ENCODE measurements around the gene GAL3ST3.

DNA sequence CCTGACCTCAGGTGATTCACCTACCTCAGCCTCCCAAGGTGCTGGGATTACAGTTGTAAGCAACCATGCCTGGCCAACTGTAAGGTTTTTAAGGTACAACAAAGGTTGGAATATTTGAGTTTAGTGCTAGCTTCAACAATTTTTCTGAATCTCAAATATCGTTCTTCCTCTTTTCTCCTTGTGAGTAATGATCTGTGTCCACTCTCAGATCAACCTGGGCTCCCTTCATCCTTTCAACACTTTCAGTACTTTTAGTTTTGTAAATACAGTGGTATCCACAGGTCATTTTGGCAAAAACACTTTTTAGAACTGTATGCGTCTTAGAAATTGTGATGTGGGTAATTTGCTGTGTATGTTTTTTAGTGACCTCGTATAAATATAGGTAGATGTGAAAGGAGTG, 29.0 kb upstream of the GAL3ST3 start:
- TF ChIP-seq RAD21 (IDR thresholded peaks at IDR 0.05 in 1 of 2, conservative IDR thresholded peaks at IDR 0.05 in 1 of 2; ENCODE audit: low read depth in 2 of 2, low read length in 2 of 2) (no peak), FOSL1 (IDR thresholded peaks at IDR 0.05; ENCODE audit: insufficient read depth, low read depth, low read length) (no peak), POLR2AphosphoS5 (IDR thresholded peaks at IDR 0.05; ENCODE audit: low read depth, low read length) (no peak), POLR2A (IDR thresholded peaks at IDR 0.05; ENCODE audit: control extremely low read depth in 1 of 2, low read depth in 2 of 2, low read length in 2 of 2) (no peak), CHD2 (IDR thresholded peaks at IDR 0.05; ENCODE audit: low read length) (no peak), RFX5 (IDR thresholded peaks at IDR 0.05; ENCODE audit: borderline replicate concordance, low read depth, low read length) (no peak)
- TF ChIP-seq, protein P1, sequence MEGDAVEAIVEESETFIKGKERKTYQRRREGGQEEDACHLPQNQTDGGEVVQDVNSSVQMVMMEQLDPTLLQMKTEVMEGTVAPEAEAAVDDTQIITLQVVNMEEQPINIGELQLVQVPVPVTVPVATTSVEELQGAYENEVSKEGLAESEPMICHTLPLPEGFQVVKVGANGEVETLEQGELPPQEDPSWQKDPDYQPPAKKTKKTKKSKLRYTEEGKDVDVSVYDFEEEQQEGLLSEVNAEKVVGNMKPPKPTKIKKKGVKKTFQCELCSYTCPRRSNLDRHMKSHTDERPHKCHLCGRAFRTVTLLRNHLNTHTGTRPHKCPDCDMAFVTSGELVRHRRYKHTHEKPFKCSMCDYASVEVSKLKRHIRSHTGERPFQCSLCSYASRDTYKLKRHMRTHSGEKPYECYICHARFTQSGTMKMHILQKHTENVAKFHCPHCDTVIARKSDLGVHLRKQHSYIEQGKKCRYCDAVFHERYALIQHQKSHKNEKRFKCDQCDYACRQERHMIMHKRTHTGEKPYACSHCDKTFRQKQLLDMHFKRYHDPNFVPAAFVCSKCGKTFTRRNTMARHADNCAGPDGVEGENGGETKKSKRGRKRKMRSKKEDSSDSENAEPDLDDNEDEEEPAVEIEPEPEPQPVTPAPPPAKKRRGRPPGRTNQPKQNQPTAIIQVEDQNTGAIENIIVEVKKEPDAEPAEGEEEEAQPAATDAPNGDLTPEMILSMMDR (IDR thresholded peaks at IDR 0.05; ENCODE audit: control extremely low read depth in 1 of 3, insufficient read depth in 1 of 3, low read depth in 1 of 3, low read length in 3 of 3) = no peak
- TF ChIP-seq, protein P2, sequence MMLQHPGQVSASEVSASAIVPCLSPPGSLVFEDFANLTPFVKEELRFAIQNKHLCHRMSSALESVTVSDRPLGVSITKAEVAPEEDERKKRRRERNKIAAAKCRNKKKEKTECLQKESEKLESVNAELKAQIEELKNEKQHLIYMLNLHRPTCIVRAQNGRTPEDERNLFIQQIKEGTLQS (IDR thresholded peaks at IDR 0.05; ENCODE audit: insufficient read depth, low read depth, low read length) = no peak

Measured in H1 (cell line).